HEK293T (cell line): ENCODE data around the gene OVOL2.

ENCODE experiments used
- ARNT ChIP-seq: fragments of 450-650 bp; IDR thresholded peaks from 2 replicates; pipeline ENCODE4 v1.6.1; 2017; ENCODE audit warnings: mild to moderate bottlenecking
- HDGF ChIP-seq: fragments of 450-650 bp; IDR thresholded peaks from 2 replicates; pipeline ENCODE4 v1.6.1; 2017; ENCODE audit warnings: antibody characterized with exemption, borderline replicate concordance
- SP1 ChIP-seq: fragments of 450-650 bp; IDR thresholded peaks from 2 replicates; pipeline ENCODE4 v1.6.1; 2017

GRCh38 chr20:17985388-17986018, 72.2 kb downstream of the OVOL2 start:
- TF ChIP-seq SP1, result no peak
- no peak for TF ChIP-seq ARNT
- no peak for TF ChIP-seq HDGF
